GM12892 (cell line): ENCODE measurements around the gene GANAB.

Experiments
- POLR2A ChIP-seq: IDR thresholded peaks from 2 replicates; pipeline ENCODE4 v1.6.1; 2011; ENCODE audit warnings: low read depth, low read length, control low read depth
- TAF1 ChIP-seq: IDR thresholded peaks from 2 replicates; pipeline ENCODE4 v1.6.1; 2011; ENCODE audit warnings: low read depth, mild to moderate bottlenecking, control low read depth, low read length, borderline replicate concordance

- no peak for TF ChIP-seq POLR2A
- no peak for TF ChIP-seq TAF1
Observed at GRCh38 chr11:62645671-62645945, 805 bp downstream of the GANAB start.
